ENCODE measurements around the gene ARHGAP30. TPM values are rescaled to one million over a fixed set of nuclear protein-coding genes. Genes with fewer than 3 reads are reported as not detected.
"Not testable (repeated sequence)": the region's sequence is repeated elsewhere in the genome, so short reads cannot be mapped to it uniquely, and the experiment has no call there.

Gene ARHGAP30
- total RNA-seq, 1 donor from 2014 or later = 14.5 TPM

DNA sequence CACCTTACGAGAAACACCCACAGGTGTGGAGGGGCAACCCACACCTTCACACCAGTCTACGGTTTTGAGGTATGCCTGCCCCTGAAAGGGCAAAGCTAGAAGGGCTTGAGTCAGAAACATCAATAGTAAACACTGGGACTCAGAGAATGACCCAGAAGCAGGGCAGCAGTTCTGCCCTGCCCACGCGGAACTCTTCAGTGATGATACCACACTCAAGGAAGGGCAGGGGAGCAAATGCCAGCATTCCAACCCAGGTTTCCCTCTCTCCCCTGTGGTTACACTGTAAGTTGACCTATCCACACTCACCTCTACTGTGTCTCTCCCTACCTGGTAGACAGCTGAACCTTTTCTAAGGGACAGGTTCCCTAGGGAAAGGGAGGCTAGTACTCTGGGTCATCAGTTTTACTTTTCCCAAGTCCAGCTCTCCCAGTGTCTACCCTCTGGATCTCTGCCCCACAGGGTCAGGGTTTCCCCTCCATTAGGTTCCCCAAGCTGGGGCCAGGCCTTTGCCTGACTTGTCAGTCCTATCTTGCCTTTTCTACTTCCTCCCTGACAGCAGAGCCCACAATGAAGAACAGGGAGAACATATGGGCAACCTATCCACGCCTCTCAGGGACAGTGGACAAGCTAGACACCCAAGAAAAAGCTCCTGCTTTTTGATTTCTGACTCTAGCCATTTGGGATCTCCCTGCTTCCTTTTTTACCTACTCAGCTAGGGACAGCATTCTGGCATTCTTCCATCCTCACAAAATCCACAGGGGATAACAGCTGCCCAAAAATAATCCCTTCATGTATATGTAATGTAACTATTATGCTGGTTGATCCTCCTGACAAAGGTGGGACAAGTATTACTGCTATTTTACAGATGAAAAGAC is 51.7 kb downstream of the ARHGAP30 start:
- Histone ChIP-seq H3K27me3 (no peaks in the 10 kb centered on the region), H3K4me3 (peak overlapping the region in 1 of 2 donors; percentile 59), H3K4me1 (peaks cover 47% of the 10 kb centered on the region), H3K36me3 (no peaks in the 10 kb centered on the region), H3K9me3 (no peaks in the 10 kb centered on the region), H3K27ac (peak overlapping the region; percentile 89)
- TF ChIP-seq, protein P1, sequence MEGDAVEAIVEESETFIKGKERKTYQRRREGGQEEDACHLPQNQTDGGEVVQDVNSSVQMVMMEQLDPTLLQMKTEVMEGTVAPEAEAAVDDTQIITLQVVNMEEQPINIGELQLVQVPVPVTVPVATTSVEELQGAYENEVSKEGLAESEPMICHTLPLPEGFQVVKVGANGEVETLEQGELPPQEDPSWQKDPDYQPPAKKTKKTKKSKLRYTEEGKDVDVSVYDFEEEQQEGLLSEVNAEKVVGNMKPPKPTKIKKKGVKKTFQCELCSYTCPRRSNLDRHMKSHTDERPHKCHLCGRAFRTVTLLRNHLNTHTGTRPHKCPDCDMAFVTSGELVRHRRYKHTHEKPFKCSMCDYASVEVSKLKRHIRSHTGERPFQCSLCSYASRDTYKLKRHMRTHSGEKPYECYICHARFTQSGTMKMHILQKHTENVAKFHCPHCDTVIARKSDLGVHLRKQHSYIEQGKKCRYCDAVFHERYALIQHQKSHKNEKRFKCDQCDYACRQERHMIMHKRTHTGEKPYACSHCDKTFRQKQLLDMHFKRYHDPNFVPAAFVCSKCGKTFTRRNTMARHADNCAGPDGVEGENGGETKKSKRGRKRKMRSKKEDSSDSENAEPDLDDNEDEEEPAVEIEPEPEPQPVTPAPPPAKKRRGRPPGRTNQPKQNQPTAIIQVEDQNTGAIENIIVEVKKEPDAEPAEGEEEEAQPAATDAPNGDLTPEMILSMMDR (IDR thresholded peaks at IDR 0.05) = no peak
- TF ChIP-seq POLR2AphosphoS5 (IDR thresholded peaks at IDR 0.05; ENCODE audit: insufficient read depth in 1 of 2, low read depth in 1 of 2) = no peak
- no peak for TF ChIP-seq POLR2A (IDR thresholded peaks at IDR 0.05)
- DNase-seq (ENCODE audit: extremely low spot score in 2 of 2) = no peak
- intact Hi-C loops (cut with DNase I) = no loop called here

DNA sequence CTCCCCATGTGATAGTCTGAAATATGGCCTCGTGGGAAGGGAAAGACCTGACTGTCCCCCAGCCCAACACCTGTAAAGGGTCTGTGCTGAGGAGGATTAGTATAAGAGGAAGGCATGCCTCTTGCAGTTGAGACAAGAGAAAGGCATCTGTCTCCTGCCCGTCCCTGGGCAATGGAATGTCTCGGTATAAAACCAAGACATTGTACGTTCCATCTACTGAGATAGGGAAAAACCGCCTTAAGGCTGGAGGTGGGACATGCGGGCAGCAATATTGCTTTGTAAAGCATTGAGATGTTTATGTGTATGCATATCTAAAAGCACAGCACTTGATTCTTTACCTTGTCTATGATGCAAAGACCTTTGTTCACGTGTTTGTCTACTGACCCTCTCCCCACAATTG is 52.5 kb downstream of the ARHGAP30 start:
- Histone ChIP-seq H3K27ac (peak overlapping the region; percentile 89), H3K4me1 (peaks cover 52% of the 10 kb centered on the region)
- intact Hi-C loops (cut with DNase I); H3K9me3 ChIP-seq; DNase-seq (ENCODE audit: extremely low spot score in 2 of 2); H3K27me3 ChIP-seq; H3K36me3 ChIP-seq; H3K4me3 ChIP-seq: not testable (repeated sequence)

DNA sequence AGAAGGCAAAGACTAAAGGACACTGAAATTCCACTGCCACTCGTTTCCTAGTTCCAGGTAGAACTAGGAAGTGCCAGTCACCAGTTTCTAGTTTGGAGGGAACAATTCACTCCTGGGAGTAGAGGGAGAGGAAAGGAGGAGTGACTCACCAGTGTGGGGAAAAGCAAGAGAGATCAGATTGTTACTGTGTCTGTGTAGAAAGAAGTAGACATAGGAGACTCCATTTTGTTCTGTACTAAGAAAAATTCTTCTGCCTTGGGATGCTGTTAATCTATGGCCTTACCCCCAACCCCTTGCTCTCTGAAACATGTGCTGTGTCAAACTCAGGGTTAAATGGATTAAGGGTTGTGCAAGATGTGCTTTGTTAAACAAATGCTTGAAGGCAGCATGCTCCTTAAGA is 53.0 kb downstream of the ARHGAP30 start:
- H3K27me3 ChIP-seq; H3K9me3 ChIP-seq; H3K4me3 ChIP-seq; intact Hi-C loops (cut with DNase I); H3K36me3 ChIP-seq; DNase-seq (ENCODE audit: extremely low spot score in 2 of 2): not testable (repeated sequence)
- TF ChIP-seq POLR2AphosphoS5 (IDR thresholded peaks at IDR 0.05; ENCODE audit: insufficient read depth in 1 of 2, low read depth in 1 of 2) = peak in 1 of 2 donors; percentile 22
- peak overlapping the region; percentile 89 for H3K27ac ChIP-seq
- H3K4me1 ChIP-seq = peaks cover 50% of the 10 kb centered on the region

DNA sequence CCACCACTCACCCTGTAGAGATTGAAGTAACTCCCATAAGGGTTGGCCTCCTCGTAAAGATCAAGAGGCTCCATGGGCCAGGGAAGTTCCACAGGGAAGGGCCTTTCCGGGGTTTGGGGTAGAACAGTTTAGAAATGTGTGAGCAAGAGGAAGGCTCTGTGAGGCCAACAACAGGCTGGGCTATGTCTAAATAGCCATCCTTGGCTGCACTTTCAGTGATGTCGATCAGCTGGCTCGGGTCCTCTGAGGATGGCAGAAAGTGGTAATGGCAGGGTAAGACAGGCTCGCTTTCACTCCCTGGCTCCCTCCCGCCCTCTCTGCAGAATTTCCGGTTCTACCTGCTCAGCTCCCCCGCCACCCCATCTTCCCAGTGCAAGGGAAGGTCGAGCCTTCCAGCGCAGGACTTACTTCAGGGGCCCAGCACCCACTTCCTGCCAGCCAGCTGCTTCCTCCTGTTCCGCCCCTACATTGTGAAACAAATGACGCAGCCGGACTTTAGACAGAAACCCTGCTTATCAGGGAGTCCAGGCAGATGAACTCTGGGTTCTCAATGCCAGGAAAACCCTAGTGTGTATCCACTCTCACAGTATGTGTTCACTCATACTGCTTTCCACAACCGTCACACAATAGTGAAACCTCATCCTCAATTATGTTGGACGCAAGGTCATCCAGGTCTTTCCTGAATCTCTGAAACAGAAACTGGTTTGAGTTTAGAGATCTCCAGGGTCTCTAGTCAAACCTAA is 56.0 kb downstream of the ARHGAP30 start:
- Histone ChIP-seq H3K36me3 (no peaks in the 10 kb centered on the region), H3K4me1 (peaks cover 30% of the 10 kb centered on the region), H3K27ac (peak overlapping the region; percentile 81), H3K9me3 (no peaks in the 10 kb centered on the region), H3K4me3 (peak overlapping the region in 1 of 2 donors; percentile 8), H3K27me3 (no peaks in the 10 kb centered on the region)
- DNase-seq (ENCODE audit: extremely low spot score in 2 of 2) = peak in 1 of 2 donors; percentile 93
- intact Hi-C loops (cut with DNase I) = no loop called here
- TF ChIP-seq, protein P1 (IDR thresholded peaks at IDR 0.05) = no peak
- TF ChIP-seq POLR2AphosphoS5 (IDR thresholded peaks at IDR 0.05; ENCODE audit: insufficient read depth in 1 of 2, low read depth in 1 of 2) (peak; percentile 83 to 84), POLR2A (IDR thresholded peaks at IDR 0.05) (no peak)

DNA sequence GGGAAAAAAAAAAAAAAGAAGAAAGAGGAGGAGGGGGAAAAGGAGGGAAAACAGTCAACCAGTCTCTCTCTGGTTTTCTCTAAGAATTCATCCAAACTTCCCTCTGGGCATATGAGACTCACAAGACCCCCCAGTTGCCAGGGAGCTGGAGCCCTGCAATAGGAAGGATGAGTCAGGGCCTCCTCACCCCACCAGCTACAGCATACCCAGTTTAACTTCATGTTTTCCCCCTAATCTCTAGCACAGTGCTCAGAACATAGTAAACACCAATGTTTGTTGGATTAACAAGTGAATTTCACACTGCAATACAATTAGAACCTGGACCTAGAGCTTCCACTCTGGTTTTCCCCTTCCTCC is 56.6 kb downstream of the ARHGAP30 start:
- Histone ChIP-seq H3K36me3 (no peaks in the 10 kb centered on the region), H3K4me3 (peak overlapping the region in 1 of 2 donors; percentile 8), H3K27me3 (no peaks in the 10 kb centered on the region), H3K4me1 (peaks cover 30% of the 10 kb centered on the region), H3K9me3 (no peaks in the 10 kb centered on the region), H3K27ac (peak overlapping the region; percentile 81)
- intact Hi-C loops (cut with DNase I) = no loop called here
- DNase-seq (ENCODE audit: extremely low spot score in 2 of 2) = no peak
- no peak for TF ChIP-seq POLR2A (IDR thresholded peaks at IDR 0.05)
- TF ChIP-seq, protein P1 (IDR thresholded peaks at IDR 0.05) = no peak
- TF ChIP-seq POLR2AphosphoS5 (IDR thresholded peaks at IDR 0.05; ENCODE audit: insufficient read depth in 1 of 2, low read depth in 1 of 2) = no peak

Data from vagina (tissue), 2 donors.